CD1c-positive myeloid dendritic cell (primary cell): ENCODE results near the gene GLOD5.
"Not testable (repeated sequence)": the region's sequence is repeated elsewhere in the genome, so short reads cannot be mapped to it uniquely, and the experiment has no call there.

Experiments
- DNase-seq: peaks from one replicate; pipeline ENCODE4 v3.0.0-alpha.2; 2016; ENCODE audit errors: extremely low spot score

GLOD5 gene

DNA sequence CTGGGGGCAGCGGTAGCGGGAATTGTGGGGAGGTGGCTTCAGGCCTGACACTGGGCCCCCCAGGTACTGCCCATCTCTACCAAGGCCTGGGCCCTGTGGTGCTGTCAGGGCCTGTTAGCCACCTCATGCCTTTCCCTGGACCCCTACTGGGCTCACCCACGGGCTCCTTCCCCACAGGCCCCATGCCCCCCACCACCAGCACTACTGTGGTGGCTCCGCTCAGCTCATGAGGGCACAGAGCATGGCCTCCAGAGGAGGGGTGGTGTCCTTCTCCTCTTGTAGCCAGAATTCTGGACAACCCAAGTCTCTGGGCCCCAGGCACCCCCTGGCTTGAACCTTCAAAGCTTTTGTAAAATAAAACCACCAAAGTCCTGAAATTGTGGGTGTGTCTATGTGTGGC is 32.4 kb downstream of the GLOD5 start:
- DNase-seq = no peak

GRCh38 chrX:48794340-48794910 is 32.9 kb downstream of the GLOD5 start:
- DNase-seq = no peak

- DNase-seq = no peak
Measured at GRCh38 chrX:48794911-48795515, 33.5 kb downstream of the GLOD5 start.

DNA sequence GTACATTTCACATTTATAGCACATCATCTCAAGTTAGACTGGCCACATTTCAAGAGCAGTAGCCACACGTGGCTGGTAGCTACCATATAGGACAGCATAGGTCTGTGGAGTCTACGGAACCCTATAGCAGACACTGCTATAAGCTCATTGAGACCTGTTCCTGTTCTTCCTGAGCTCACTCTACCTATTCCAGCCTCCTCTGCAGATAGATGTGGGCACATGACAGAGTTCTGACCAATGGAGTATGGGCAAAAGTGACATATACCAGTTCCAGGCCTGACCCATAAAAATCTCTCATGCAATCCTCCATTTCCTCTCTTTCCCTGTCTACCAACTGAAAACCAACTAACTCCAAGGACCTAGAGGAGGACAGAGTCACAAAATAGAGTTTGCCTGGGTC is 36.8 kb downstream of the GLOD5 start:
- no peak for DNase-seq

GRCh38 chrX:48800574-48801279 is 39.2 kb downstream of the GLOD5 start:
- peak; percentile 47 for DNase-seq

DNA sequence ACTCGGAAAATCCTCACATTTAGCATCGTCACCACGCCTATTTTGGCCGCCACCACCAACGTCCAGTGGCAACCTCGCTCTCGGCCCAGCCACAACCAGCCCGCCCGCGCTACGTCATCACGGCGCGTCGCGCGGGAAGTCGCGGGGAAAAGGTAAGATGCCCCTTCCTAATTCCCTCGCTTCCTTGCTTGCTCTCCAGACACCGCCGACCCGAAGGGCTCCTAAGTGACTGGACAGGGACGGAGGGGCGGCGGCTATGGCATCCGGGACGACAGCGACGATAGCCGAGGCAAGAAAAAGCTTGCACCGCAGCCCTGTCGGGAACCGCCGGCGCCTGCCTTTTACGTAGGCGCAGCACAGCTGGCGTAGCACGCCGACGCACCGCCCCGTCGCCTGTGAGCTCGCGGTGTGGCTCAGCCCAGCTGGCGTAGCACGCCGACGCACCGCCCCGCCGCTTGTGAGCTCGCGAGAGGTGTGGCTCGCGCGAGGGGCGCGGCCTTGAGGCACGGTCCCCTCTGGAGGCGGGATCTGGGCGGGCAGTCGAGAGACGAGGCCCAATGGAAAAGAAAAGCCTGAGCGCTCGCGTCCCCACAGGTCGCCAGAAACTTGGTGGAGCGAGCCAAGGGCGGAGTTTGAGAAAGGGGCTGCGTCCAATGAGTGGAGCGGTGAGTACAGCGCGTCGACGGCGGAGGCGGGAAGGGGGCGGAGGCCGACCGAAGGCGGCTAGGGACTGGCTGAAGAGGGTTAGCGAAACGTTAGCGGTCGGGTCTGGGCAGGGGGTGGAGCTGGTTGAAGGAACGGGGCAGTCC is 39.9 kb downstream of the GLOD5 start, which contains the start of gene HDAC6:
TSS of gene HDAC6 (plus strand) at position 788 of the 809 bp plus-strand sequence. CDS start 626 bp downstream, outside the sequence.
- DNase-seq = peak; percentile 97

DNA sequence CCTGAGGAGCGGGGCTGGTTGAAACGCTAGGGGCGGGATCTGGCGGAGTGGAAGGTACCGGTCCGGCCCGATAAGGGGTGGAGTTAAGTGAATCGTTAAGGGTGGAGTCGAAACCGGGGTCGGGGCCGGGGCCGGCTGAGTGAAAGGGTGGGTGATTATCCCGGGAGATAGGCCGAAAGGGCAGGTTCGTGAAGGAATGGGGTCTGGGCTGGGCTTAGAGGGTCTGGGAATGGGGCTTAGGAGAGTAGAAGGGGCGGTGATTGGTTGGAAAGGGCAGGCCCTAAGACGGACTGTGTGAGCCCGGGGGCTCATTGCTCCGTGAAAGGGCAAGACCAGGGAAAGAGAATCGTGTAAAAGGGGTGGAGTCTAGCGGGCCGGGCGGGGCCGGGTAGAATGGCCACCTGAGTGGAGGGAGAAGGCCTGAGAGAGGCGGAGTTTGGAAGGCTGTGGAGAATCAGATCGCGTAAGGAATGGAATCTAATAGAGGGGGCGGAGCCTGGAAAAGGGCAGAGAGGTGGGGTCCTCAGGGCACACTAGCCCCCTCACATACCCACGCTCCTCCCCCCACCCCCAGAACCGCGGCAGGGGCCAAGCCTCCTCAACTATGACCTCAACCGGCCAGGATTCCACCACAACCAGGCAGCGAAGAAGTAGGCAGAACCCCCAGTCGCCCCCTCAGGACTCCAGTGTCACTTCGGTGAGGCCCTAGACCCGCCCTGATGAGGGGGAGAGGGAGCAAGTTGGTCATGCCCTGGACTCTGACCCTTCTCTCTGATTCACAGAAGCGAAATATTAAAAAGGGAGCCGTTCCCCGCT is 40.8 kb downstream of the GLOD5 start:
- DNase-seq = peak; percentile 67

- DNase-seq = peak; percentile 7
Measured at GRCh38 chrX:48802905-48803200, 41.3 kb downstream of the GLOD5 start.

DNA sequence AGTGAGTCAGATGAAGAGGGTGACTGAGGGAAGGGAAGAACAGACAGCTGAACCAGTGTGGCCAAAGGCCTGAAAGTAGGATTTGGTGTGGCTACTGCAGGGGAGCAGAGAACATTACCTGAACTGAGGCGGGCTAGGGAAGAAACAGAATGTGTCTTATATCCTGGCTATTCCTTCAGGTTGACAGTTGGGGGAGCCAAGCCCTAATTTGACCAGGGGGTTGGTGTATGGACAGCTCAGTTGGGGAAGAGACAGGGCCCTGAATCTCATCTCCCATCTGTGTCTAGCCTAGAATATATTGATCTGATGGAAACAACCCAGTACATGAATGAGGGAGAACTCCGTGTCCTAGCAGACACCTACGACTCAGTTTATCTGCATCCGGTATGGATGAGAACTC is 44.5 kb downstream of the GLOD5 start:
- DNase-seq = peak; percentile 7

DNA sequence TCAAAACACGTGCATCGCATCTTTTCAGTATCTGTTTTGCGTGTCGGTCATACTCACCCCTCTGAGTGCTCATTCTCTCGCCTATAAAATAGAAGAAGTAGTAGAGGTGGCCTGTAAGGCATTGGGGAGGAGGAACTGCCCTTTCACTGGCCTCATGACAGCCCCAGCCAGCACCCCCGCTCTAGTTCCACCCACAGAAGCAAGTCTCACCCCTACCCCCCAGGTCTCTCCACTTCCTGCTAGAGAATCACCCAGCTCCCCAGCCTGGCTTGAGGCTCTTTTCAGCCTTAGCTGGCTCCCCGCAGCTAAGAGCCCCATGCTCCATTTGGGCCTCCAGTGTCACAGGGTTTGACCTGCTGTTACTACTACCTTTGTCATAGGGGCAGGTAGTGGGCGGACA is 52.1 kb downstream of the GLOD5 start:
- DNase-seq = peak; percentile 65

DNA sequence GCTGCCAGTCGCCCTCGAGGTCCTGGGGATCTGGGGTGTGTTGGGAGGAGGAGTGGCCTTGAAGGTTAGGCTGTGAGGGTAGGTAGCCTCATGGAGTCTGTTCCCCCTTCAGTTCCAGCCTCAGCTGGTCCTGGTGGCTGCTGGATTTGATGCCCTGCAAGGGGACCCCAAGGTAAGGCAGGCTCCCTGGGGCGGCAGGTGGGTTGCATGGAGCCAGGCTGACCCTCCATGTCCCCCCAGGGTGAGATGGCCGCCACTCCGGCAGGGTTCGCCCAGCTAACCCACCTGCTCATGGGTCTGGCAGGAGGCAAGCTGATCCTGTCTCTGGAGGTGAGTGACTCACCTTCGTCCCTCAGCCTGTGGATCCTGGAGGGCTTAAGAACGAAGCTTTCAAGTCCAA is 53.2 kb downstream of the GLOD5 start:
- DNase-seq = no peak

DNA sequence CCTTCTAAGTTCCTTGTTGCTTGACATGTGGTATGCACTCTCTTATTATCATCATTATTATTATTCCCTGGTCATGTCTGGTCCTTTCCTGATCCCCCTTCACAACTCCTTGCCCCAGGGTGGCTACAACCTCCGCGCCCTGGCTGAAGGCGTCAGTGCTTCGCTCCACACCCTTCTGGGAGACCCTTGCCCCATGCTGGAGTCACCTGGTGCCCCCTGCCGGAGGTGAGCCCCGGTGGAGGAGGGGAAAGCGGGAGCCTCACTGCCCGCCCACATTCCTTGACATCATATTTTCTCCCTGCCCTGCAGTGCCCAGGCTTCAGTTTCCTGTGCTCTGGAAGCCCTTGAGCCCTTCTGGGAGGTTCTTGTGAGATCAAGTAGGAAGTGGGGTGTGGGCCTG is 53.7 kb downstream of the GLOD5 start:
- no peak for DNase-seq

GRCh38 chrX:48816014-48816810 is 54.7 kb downstream of the GLOD5 start:
- no peak for DNase-seq

DNA sequence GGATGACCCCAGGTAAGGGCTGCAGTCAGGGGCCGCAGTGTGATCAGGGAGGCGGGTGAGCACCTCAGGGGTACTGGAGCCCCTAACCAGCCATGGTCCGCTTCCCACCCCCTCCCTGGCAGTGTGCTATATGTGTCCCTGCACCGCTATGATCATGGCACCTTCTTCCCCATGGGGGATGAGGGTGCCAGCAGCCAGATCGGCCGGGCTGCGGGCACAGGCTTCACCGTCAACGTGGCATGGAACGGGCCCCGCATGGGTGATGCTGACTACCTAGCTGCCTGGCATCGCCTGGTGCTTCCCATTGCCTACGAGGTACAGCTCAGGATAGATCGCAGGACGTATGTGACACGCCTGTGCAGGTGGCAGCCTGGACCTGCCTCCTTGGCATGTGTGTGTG is 56.6 kb downstream of the GLOD5 start:
- no peak for DNase-seq

DNA sequence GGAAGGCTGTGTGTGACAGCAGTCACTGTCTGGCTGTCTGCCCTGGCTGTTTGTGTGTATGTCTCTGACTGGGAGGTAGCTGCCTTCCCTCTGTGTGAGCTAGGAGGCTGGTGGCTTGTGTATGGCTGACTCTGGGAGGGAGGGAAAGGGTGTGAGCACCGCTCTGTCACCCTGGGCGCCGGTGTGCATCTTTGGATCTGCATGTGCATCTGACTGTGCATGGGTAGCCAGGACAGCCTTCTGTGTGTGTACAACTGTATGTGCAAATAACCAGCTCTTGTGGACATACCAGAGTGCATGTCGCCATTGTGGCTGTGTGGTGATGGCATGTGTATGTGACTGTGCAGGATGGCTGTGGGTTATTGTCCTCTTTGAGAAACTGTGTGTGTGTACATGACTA is 57.3 kb downstream of the GLOD5 start:
- no peak for DNase-seq

- DNase-seq = not testable (repeated sequence)
Measured at GRCh38 chrX:48819394-48819793, 57.8 kb downstream of the GLOD5 start.

DNA sequence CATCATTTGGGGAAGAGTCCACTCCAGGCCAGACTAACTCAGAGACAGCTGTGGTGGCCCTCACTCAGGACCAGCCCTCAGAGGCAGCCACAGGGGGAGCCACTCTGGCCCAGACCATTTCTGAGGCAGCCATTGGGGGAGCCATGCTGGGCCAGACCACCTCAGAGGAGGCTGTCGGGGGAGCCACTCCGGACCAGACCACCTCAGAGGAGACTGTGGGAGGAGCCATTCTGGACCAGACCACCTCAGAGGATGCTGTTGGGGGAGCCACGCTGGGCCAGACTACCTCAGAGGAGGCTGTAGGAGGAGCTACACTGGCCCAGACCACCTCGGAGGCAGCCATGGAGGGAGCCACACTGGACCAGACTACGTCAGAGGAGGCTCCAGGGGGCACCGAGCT is 61.5 kb downstream of the GLOD5 start:
- no peak for DNase-seq
